Measurements from ENCODE around the gene PDCD11. TPM values are rescaled to one million over a fixed set of nuclear protein-coding genes. Genes with fewer than 3 reads are reported as not detected.
"Not testable (repeated sequence)": the region's sequence is repeated elsewhere in the genome, so short reads cannot be mapped to it uniquely, and the experiment has no call there.

The PDCD11 gene
- total RNA-seq, 1 experiment from 2014 or later, result 81.7 TPM

- H3K4me1 Mint-ChIP-seq (ENCODE audit: insufficient read depth, unreplicated experiment), result peaks cover 24% of the 10 kb centered on the region
- no peak for TF ChIP-seq CTCF (IDR thresholded peaks at IDR 0.05; ENCODE audit: unreplicated experiment)
- no peaks in the 10 kb centered on the region for H3K27me3 Mint-ChIP-seq (ENCODE audit: insufficient read depth, unreplicated experiment)
- peak overlapping the region; percentile 96 for H3K4me3 Mint-ChIP-seq (ENCODE audit: unreplicated experiment)
- ChIA-PET CTCF (interaction anchor here (0.7 to 4.1 kb wide), 6 partner anchors 19 to 289 kb away, joined by 3 to 18 read pairs (median 5); no protein-coding TSS in a partner anchor), POLR2A (interaction anchor here (0.6 to 5.7 kb wide), 19 partner anchors 9 to 751 kb away, joined by 3 to 62 read pairs (median 4); partner anchors contain the start of genes CNNM2, NEURL1, NT5C2 and PCGF6)
- H3K9me3 Mint-ChIP-seq (ENCODE audit: unreplicated experiment), result no peaks in the 10 kb centered on the region
- intact Hi-C loops (cut with micrococcal nuclease), result loop anchor here (2.0 to 5.0 kb wide), 2 partner anchors 29 to 45 kb away; partner anchors contain the start of gene PCGF6
- peak; percentile 17 for DNase-seq (ENCODE audit: unreplicated experiment)
- peaks cover 81% of the 10 kb centered on the region for H3K36me3 Mint-ChIP-seq (ENCODE audit: insufficient read depth, unreplicated experiment)
- H3K27ac Mint-ChIP-seq (ENCODE audit: low read depth, unreplicated experiment), result peak overlapping the region; percentile 95
- no TSS peak for BruUV-seq (replicated peaks)
Observed at GRCh38 chr10:103397191-103397825, 882 bp downstream of the PDCD11 start.

- no TSS peak for BruUV-seq (replicated peaks)
- intact Hi-C loops (cut with micrococcal nuclease), result no loop called here
Observed at GRCh38 chr10:103413564-103413963, 17.1 kb downstream of the PDCD11 start.

GRCh38 chr10:103415581-103415980 lies 19.2 kb downstream of the PDCD11 start:
- no peaks in the 10 kb centered on the region for H3K27me3 Mint-ChIP-seq (ENCODE audit: insufficient read depth, unreplicated experiment)
- peaks cover 89% of the 10 kb centered on the region for H3K36me3 Mint-ChIP-seq (ENCODE audit: insufficient read depth, unreplicated experiment)
- no TSS peak for BruUV-seq (replicated peaks)
- TF ChIP-seq CTCF (IDR thresholded peaks at IDR 0.05; ENCODE audit: unreplicated experiment), result no peak
- ChIA-PET POLR2A (interaction anchor here (0.7 to 0.8 kb wide), 2 partner anchors 18 to 1996 kb away, joined by 3 to 4 read pairs; no protein-coding TSS in a partner anchor), CTCF (interaction anchor here (0.9 to 5.6 kb wide), 14 partner anchors 9 to 130 kb away, joined by 3 to 48 read pairs (median 7); partner anchors contain the start of genes ATP5MK and PDCD11)
- no peak for DNase-seq (ENCODE audit: unreplicated experiment)
- H3K9me3 Mint-ChIP-seq (ENCODE audit: unreplicated experiment), result no peaks in the 10 kb centered on the region
- intact Hi-C loops (cut with micrococcal nuclease), result no loop called here
- H3K27ac Mint-ChIP-seq (ENCODE audit: low read depth, unreplicated experiment), result no peak overlapping the region
- H3K4me1 Mint-ChIP-seq (ENCODE audit: insufficient read depth, unreplicated experiment), result no peaks in the 10 kb centered on the region
- H3K4me3 Mint-ChIP-seq (ENCODE audit: unreplicated experiment), result no peak overlapping the region

More at GRCh38 chr10:103413564-103413963, 17.1 kb downstream of the PDCD11 start:
- no peak for DNase-seq (ENCODE audit: unreplicated experiment)
- POLR2A ChIA-PET, result no interaction called here
- no peaks in the 10 kb centered on the region for H3K27me3 Mint-ChIP-seq (ENCODE audit: insufficient read depth, unreplicated experiment)
- no peak for TF ChIP-seq CTCF (IDR thresholded peaks at IDR 0.05; ENCODE audit: unreplicated experiment)
- no peaks in the 10 kb centered on the region for H3K9me3 Mint-ChIP-seq (ENCODE audit: unreplicated experiment)
- peaks cover 90% of the 10 kb centered on the region for H3K36me3 Mint-ChIP-seq (ENCODE audit: insufficient read depth, unreplicated experiment)
- H3K4me3 Mint-ChIP-seq (ENCODE audit: unreplicated experiment), result no peak overlapping the region
- H3K27ac Mint-ChIP-seq (ENCODE audit: low read depth, unreplicated experiment), result no peak overlapping the region
- CTCF ChIA-PET, result interaction anchor here (0.6 to 5.6 kb wide), 2 partner anchors 27 to 72 kb away, joined by 3 to 48 read pairs; no protein-coding TSS in a partner anchor
- H3K4me1 Mint-ChIP-seq (ENCODE audit: insufficient read depth, unreplicated experiment), result peaks cover 5% of the 10 kb centered on the region

GRCh38 chr10:103416436-103417147 lies 20.2 kb downstream of the PDCD11 start:
- Mint-ChIP-seq H3K36me3 (ENCODE audit: insufficient read depth, unreplicated experiment) (peaks cover 96% of the 10 kb centered on the region), H3K9me3 (ENCODE audit: unreplicated experiment) (no peaks in the 10 kb centered on the region), H3K4me1 (ENCODE audit: insufficient read depth, unreplicated experiment) (no peaks in the 10 kb centered on the region), H3K27ac (ENCODE audit: low read depth, unreplicated experiment) (no peak overlapping the region), H3K27me3 (ENCODE audit: insufficient read depth, unreplicated experiment) (no peaks in the 10 kb centered on the region), H3K4me3 (ENCODE audit: unreplicated experiment) (no peak overlapping the region)
- intact Hi-C loops (cut with micrococcal nuclease), result loop anchor here (1.0 to 2.0 kb wide), 2 partner anchors 69 to 176 kb away; no protein-coding TSS in a partner anchor
- TF ChIP-seq CTCF (IDR thresholded peaks at IDR 0.05; ENCODE audit: unreplicated experiment), result peak; percentile 37
- peak; percentile 68 for DNase-seq (ENCODE audit: unreplicated experiment)
- CTCF ChIA-PET, result interaction anchor here (0.6 to 5.6 kb wide), 27 partner anchors 8 to 296 kb away, joined by 3 to 48 read pairs (median 6); partner anchors contain the start of genes ATP5MK and PDCD11
- BruUV-seq (replicated peaks), result no TSS peak
- POLR2A ChIA-PET, result interaction anchor here (0.7 kb wide), 1 partner anchor 18 kb away, joined by 6 read pairs; no protein-coding TSS in a partner anchor

- H3K4me3 Mint-ChIP-seq (ENCODE audit: unreplicated experiment); H3K9me3 Mint-ChIP-seq (ENCODE audit: unreplicated experiment); H3K27ac Mint-ChIP-seq (ENCODE audit: low read depth, unreplicated experiment); BruUV-seq (replicated peaks); DNase-seq (ENCODE audit: unreplicated experiment); H3K27me3 Mint-ChIP-seq (ENCODE audit: insufficient read depth, unreplicated experiment); H3K4me1 Mint-ChIP-seq (ENCODE audit: insufficient read depth, unreplicated experiment): not testable (repeated sequence)
- POLR2A ChIA-PET, result interaction anchor here (0.7 kb wide), 1 partner anchor 19 kb away, joined by 6 read pairs; no protein-coding TSS in a partner anchor
- CTCF ChIA-PET, result interaction anchor here (0.6 to 5.6 kb wide), 23 partner anchors 7 to 296 kb away, joined by 3 to 48 read pairs (median 7); partner anchors contain the start of genes ATP5MK and PDCD11
- intact Hi-C loops (cut with micrococcal nuclease), result loop anchor here (1.0 to 2.0 kb wide), 2 partner anchors 68 to 176 kb away; no protein-coding TSS in a partner anchor
- H3K36me3 Mint-ChIP-seq (ENCODE audit: insufficient read depth, unreplicated experiment), result peaks cover 96% of the 10 kb centered on the region
Observed at GRCh38 chr10:103417148-103417469, 20.7 kb downstream of the PDCD11 start.

Measured in MCF 10A (cell line).